ENCODE measurements around the gene OGFRL1.

GRCh38 chr6:71287926-71288227, 734 bp upstream of the OGFRL1 start:
- no peak for TF ChIP-seq CTCF (IDR thresholded peaks at IDR 0.05; ENCODE audit: insufficient read depth, low read length, poor library complexity, severe bottlenecking)
- no peak for TF ChIP-seq EZH2phosphoT487 (conservative IDR thresholded peaks at IDR 0.05; ENCODE audit: low read length)

Measured in SU-DHL-6 (cell line).